Left renal pelvis (tissue), 4 donors: ENCODE results near the gene AQP12B. TPM values are rescaled to one million over a fixed set of nuclear protein-coding genes. Genes with fewer than 3 reads are reported as not detected.

Experiments used
- polyA plus RNA-seq, 4 donors: library from polyadenylated mRNA; unstranded; fragments of 120-200 nt; gene quantifications; one replicate each; pipeline ENCODE4 v1.2.1, GENCODE V29; 2013; ENCODE audit not compliant: insufficient read length in 4 of 4

AQP12B gene
- polyA plus RNA-seq, 4 donors, result 0.17 to 2.5 (median 0.26) TPM

Other genes with a start within 250 kb of the AQP12B start
- 10 to 100 TPM; 31.7 to 77.1 (median 38.3) TPM for gene GPC1, start 247.2 kb downstream of the AQP12B start, polyA plus RNA-seq
- 10 to 100 TPM; 10.0 to 17.8 (median 11.1) TPM for gene ANKMY1, start 124.9 kb downstream of the AQP12B start, polyA plus RNA-seq
- gene DUSP28, start 122.5 kb downstream of the AQP12B start, polyA plus RNA-seq, result 1 to 10 TPM; 5.2 to 8.6 (median 6.9) TPM
- gene RNPEPL1, start 114.4 kb downstream of the AQP12B start, polyA plus RNA-seq, result 10 to 100 TPM; 16.7 to 33.8 (median 25.1) TPM
- 10 to 100 TPM; 20.5 to 41.1 (median 20.8) TPM for gene CAPN10, start 96.2 kb downstream of the AQP12B start, polyA plus RNA-seq
- 1 to 10 TPM; 1.1 to 3.0 (median 1.4) TPM for gene GPR35, start 57.4 kb downstream of the AQP12B start, polyA plus RNA-seq
- 1 to 10 TPM in 1 of 4 donors, under 1 TPM in 1, not detected in 2; 0.60 to 1.6 TPM for gene AQP12A, start 9.0 kb upstream of the AQP12B start, polyA plus RNA-seq
- gene KIF1A, start 137.3 kb upstream of the AQP12B start, polyA plus RNA-seq, result 10 to 100 TPM in 2 of 4 donors, 1 to 10 TPM in 2; 7.4 to 11.6 (median 10.6) TPM
- 1 to 10 TPM in 1 of 4 donors, under 1 TPM in 2, not detected in 1; 0.06 to 1.8 (median 0.15) TPM for gene AGXT, start 185.9 kb upstream of the AQP12B start, polyA plus RNA-seq
- gene MAB21L4, start 213.3 kb upstream of the AQP12B start, polyA plus RNA-seq, result 1 to 10 TPM in 3 of 4 donors, under 1 TPM in 1; 0.18 to 2.5 (median 1.6) TPM
- gene CROCC2, start 223.5 kb upstream of the AQP12B start, polyA plus RNA-seq, result under 1 TPM; 0.03 to 0.09 (median 0.05) TPM